Measurements from ENCODE around the gene RANBP1. TPM values are rescaled to one million over a fixed set of nuclear protein-coding genes. Genes with fewer than 3 reads are reported as not detected.

The RANBP1 gene
- polyA plus RNA-seq, 1 of the 3 experiments (the other 2 are of a cell fraction), result 502 TPM

GRCh38 chr22:20079745-20080444, 36.0 kb upstream of the RANBP1 start, which contains the start of gene DGCR8:
Gene DGCR8, plus strand, starts transcription at chr22:20080241. Its CDS starts 5,723 bp downstream, at chr22:20085964.
- WGBS (ENCODE audit: low lambda C conversion rate), result 5% methylated on average over 11 of the region's 100 CpGs
- Histone ChIP-seq H3K9me2 (no peaks in the 10 kb centered on the region), H3K4me3 (ENCODE audit: low read depth in 2 of 2, low read length in 1 of 2) (peak within 1 kb of the TSS; percentile 68 to 83), H3K9me3 (no peaks in the 10 kb centered on the region), H3F3A (replicated peaks; ENCODE audit: insufficient read depth) (peaks cover 9% of the 10 kb centered on the region), H3K27ac (ENCODE audit: low read depth in 2 of 2, low read length in 1 of 2) (peak within 1 kb of the TSS; percentile 79 to 81), H3K9ac (peak within 1 kb of the TSS; percentile 98), H2AFZ (ENCODE audit: low read depth) (peak within 1 kb of the TSS; percentile 95), H3K27me3 (ENCODE audit: insufficient read depth) (no peaks in the 10 kb centered on the region), H4K20me1 (ENCODE audit: insufficient read depth) (peaks cover 32% of the 10 kb centered on the region), H3K4me1 (ENCODE audit: control insufficient read depth in 1 of 2, insufficient read depth in 2 of 2, low read depth in 1 of 2, low read length in 1 of 2) (peaks cover 7 to 23% of the 10 kb centered on the region in 2 experiments; a peak in 1 of 4 replicates), H3K79me2 (ENCODE audit: insufficient read depth) (peaks cover 46% of the 10 kb centered on the region), H3K4me2 (peak within 1 kb of the TSS; percentile 86), H3K36me3 (replicated peaks in 1 of 2; ENCODE audit: control insufficient read depth in 1 of 2, insufficient read depth in 2 of 2, low read length in 1 of 2) (peaks cover 0 to 8% of the 10 kb centered on the region in 2 experiments)
- ChIA-PET POLR2A (interaction anchor here (0.6 to 1.2 kb wide), 3 partner anchors 12 to 102 kb away, joined by 3 to 4 read pairs (median 3); partner anchors contain the start of gene RANBP1), CTCF (no interaction called here)
- TF ChIP-seq JUND (IDR thresholded peaks at IDR 0.05), result no peak
- TF ChIP-seq EP300 (IDR thresholded peaks at IDR 0.05; ENCODE audit: borderline replicate concordance in 1 of 2, low read depth in 1 of 2, low read length in 1 of 2), result no peak; a peak in 1 of 4 replicates
- TF ChIP-seq GABPA (IDR thresholded peaks at IDR 0.05; ENCODE audit: low read depth), result peak; percentile 64
- TF ChIP-seq POLR2AphosphoS5 (IDR thresholded peaks at IDR 0.05; ENCODE audit: low read depth, low read length), result peak; percentile 94
- TF ChIP-seq USF2 (IDR thresholded peaks at IDR 0.05; ENCODE audit: borderline replicate concordance, low read depth, low read length), result no peak
- peak; percentile 25; the same call in 1 of the 2 replicates for TF ChIP-seq NRF1 (IDR thresholded peaks at IDR 0.05; ENCODE audit: low read depth, low read length)
- no peak for TF ChIP-seq RXRA (IDR thresholded peaks at IDR 0.05; ENCODE audit: borderline replicate concordance, low read depth)
- TF ChIP-seq FOXM1 (IDR thresholded peaks at IDR 0.05; ENCODE audit: low read depth), result no peak
- TF ChIP-seq REST (IDR thresholded peaks at IDR 0.05; ENCODE audit: low read depth, low read length), result peak; percentile 56; the same call in 1 of the 2 replicates
- peak; percentile 91 for TF ChIP-seq TAF1 (IDR thresholded peaks at IDR 0.05; ENCODE audit: borderline replicate concordance, low read depth, low read length)
- TF ChIP-seq CHD2 (IDR thresholded peaks at IDR 0.05; ENCODE audit: low read length, partially characterized antibody), result peak; percentile 93
- TF ChIP-seq PBX3 (IDR thresholded peaks at IDR 0.05), result peak; percentile 84
- no peak for TF ChIP-seq FOSL2 (IDR thresholded peaks at IDR 0.05; ENCODE audit: borderline replicate concordance, low read depth)
- peak; percentile 85; the same call in 1 of the 2 replicates for TF ChIP-seq ZBTB33 (IDR thresholded peaks at IDR 0.05; ENCODE audit: borderline replicate concordance, low read depth)
- TF ChIP-seq TCF12 (IDR thresholded peaks at IDR 0.05), result no peak; the same call in 1 of the 2 replicates
- peak; percentile 92 for TF ChIP-seq MAX (IDR thresholded peaks at IDR 0.05; ENCODE audit: low read depth)
- no peak for TF ChIP-seq NFIC (IDR thresholded peaks at IDR 0.05; ENCODE audit: borderline replicate concordance)
- peak; percentile 43; the same call in 1 of the 2 replicates for TF ChIP-seq TEAD4 (IDR thresholded peaks at IDR 0.05; ENCODE audit: borderline replicate concordance, insufficient read depth)
- peak; percentile 81 for TF ChIP-seq YY1 (IDR thresholded peaks at IDR 0.05; ENCODE audit: low read depth)
- peak; percentile 75 for TF ChIP-seq IRF3 (IDR thresholded peaks at IDR 0.05; ENCODE audit: low read depth, low read length)
- no peak for TF ChIP-seq GATA2 (CRISPR knock-in tag; IDR thresholded peaks at IDR 0.05)
- TF ChIP-seq MXI1 (IDR thresholded peaks at IDR 0.05; ENCODE audit: low read depth, low read length), result peak; percentile 78
- peak; percentile 73; the same call in 1 of the 2 replicates for TF ChIP-seq SIN3A (IDR thresholded peaks at IDR 0.05; ENCODE audit: borderline replicate concordance, low read depth, low read length)
- TF ChIP-seq ELF1 (IDR thresholded peaks at IDR 0.05), result peak; percentile 68
- TF ChIP-seq MEF2A (IDR thresholded peaks at IDR 0.05; ENCODE audit: borderline replicate concordance, low read depth), result no peak
- peak; percentile 97 for DNase-seq

Measured in SK-N-SH (cell line).